Astrocyte of the spinal cord (primary cell): Measurements from ENCODE around the gene MRPL21.

ENCODE experiments used
- DNase-seq: peaks from one replicate; pipeline ENCODE4 v3.0.0; 2011; ENCODE audit warnings: low read depth, low spot score
- H3K4me3 ChIP-seq: 2 replicates; pipeline ENCODE4 v1.5.1; 2011; ENCODE audit warnings: low read depth, mild to moderate bottlenecking, low read length, moderate library complexity
- in situ Hi-C: cut with HindIII; loops from 2 replicates; pipeline ENCODE4 v1.10.0; 2017; ENCODE audit warnings: low sequenced_read_pairs
- TF ChIP-seq, protein P1 (sequence below): IDR thresholded peaks from 2 replicates; pipeline ENCODE4 v1.5.1; 2012; ENCODE audit warnings: low read depth, mild to moderate bottlenecking, low read length, inconsistent platforms

The MRPL21 gene

GRCh38 chr11:68928136-68928880 lies 24.7 kb upstream of the MRPL21 start:
- no peak for DNase-seq
- in situ Hi-C loops = no loop called here
- TF ChIP-seq, protein P1, sequence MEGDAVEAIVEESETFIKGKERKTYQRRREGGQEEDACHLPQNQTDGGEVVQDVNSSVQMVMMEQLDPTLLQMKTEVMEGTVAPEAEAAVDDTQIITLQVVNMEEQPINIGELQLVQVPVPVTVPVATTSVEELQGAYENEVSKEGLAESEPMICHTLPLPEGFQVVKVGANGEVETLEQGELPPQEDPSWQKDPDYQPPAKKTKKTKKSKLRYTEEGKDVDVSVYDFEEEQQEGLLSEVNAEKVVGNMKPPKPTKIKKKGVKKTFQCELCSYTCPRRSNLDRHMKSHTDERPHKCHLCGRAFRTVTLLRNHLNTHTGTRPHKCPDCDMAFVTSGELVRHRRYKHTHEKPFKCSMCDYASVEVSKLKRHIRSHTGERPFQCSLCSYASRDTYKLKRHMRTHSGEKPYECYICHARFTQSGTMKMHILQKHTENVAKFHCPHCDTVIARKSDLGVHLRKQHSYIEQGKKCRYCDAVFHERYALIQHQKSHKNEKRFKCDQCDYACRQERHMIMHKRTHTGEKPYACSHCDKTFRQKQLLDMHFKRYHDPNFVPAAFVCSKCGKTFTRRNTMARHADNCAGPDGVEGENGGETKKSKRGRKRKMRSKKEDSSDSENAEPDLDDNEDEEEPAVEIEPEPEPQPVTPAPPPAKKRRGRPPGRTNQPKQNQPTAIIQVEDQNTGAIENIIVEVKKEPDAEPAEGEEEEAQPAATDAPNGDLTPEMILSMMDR = no peak
- H3K4me3 ChIP-seq = no peak overlapping the region

DNA sequence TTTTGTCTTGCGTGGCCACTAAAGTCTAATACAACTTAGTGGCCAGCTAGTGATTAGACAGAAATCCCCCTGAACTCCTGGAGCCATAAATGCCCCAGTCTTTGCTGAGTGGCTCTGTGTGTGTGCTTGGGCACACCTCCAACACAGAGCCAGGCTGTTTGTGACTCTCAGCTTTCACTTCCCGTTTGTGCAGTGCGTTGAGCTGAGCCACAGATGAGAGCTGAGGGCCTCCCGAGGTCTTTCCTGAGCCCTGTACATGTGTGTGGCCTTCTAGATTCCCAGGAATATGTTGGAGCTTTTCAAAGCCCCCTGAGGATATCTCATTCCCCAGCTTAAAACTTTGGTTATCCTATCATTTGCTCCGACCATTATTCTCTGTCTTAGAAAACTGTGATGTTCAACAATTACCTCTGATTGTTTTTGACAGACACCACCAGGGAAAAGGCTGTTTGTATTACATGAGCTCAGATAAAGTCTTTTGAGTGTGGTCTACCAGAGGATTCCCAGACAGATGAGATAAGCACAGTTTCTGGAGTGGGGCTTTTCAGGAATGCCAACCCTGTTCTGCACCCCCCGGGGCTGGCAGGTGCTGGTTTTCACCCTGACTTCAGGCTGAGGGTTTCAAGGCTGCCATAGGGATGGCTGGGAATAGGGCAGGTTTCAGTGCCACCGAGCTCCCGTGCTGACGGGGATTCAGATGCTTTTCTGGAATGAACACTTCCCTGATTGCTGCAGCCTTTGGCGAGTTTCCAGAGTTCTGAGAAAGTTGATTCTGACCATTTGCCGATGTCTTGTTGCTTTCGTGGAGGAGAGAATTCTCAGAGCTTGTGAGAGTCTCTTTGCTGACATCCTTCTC lies 23.9 kb upstream of the MRPL21 start:
- TF ChIP-seq, protein P1 = no peak
- H3K4me3 ChIP-seq = no peak overlapping the region
- in situ Hi-C loops = no loop called here
- DNase-seq = no peak

- no peak overlapping the region for H3K4me3 ChIP-seq
- no peak for DNase-seq
- in situ Hi-C loops = no loop called here
- TF ChIP-seq, protein P1 = no peak
Measured at GRCh38 chr11:68925611-68926010, 22.0 kb upstream of the MRPL21 start.

GRCh38 chr11:68924073-68924925 lies 20.7 kb upstream of the MRPL21 start:
- in situ Hi-C loops = no loop called here
- TF ChIP-seq, protein P1 = no peak
- DNase-seq = no peak
- no peak overlapping the region for H3K4me3 ChIP-seq

DNA sequence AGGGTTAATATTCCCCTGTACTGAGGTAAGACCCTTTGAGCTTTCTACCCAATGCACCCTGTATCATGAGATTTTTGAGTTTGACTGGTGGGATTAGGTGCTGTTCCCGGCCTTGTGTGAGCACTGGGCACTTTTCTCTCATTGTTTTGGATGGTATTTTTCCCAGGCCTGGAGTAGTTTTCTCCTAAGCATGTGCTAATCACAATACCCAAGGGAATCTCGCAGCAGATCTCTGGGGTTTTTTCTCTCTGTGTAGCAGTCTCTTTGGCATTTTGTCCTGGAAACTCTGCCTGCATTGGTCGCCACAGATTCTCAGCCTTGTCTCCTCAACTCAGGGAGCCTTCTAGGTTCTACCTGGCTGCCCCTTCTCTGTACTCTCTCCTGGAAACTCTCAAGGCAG lies 20.0 kb upstream of the MRPL21 start:
- no peak overlapping the region for H3K4me3 ChIP-seq
- in situ Hi-C loops = no loop called here
- DNase-seq = no peak
- TF ChIP-seq, protein P1 = no peak

- no peak for DNase-seq
- TF ChIP-seq, protein P1 = no peak
- no peak overlapping the region for H3K4me3 ChIP-seq
- in situ Hi-C loops = no loop called here
Measured at GRCh38 chr11:68916439-68916838, 12.8 kb upstream of the MRPL21 start.
